Left ventricle myocardium inferior (tissue), 1 donor: ENCODE results near the gene ZNF765. TPM values are rescaled to one million over a fixed set of nuclear protein-coding genes. Genes with fewer than 3 reads are reported as not detected.
"Not testable (repeated sequence)": the region's sequence is repeated elsewhere in the genome, so short reads cannot be mapped to it uniquely, and the experiment has no call there.

Experiments used
- DNase-seq: peaks from one replicate; pipeline ENCODE4 v3.0.0-alpha.2; 2020
- H3K27ac ChIP-seq: fragments of 200-600 bp; replicated peaks from 2 replicates; pipeline ENCODE4 v1.8.0; 2021
- H3K27me3 ChIP-seq: fragments of 200-600 bp; 2 replicates; pipeline ENCODE4 v1.8.0; 2021; ENCODE audit warnings: low read depth
- H3K36me3 ChIP-seq: fragments of 200-600 bp; 2 replicates; pipeline ENCODE4 v1.8.0; 2021
- H3K4me1 ChIP-seq: fragments of 200-600 bp; 2 replicates; pipeline ENCODE4 v1.8.0; 2021
- H3K4me3 ChIP-seq: fragments of 200-600 bp; 2 replicates; pipeline ENCODE4 v1.8.0; 2021; ENCODE audit warnings: mild to moderate bottlenecking, moderate library complexity
- H3K9me3 ChIP-seq: fragments of 200-600 bp; replicated peaks from 2 replicates; pipeline ENCODE4 v1.8.0; 2021
- intact Hi-C: fragments of 100-400 bp; cut with micrococcal nuclease; formaldehyde crosslinking; loops from one replicate; pipeline ENCODE4 v1.11.0; 2022
- total RNA-seq: library from RNA; stranded (reverse); fragmentation: NEBNext Ultra II Directional; extraction: Animal tissue kit (Norgen Biotek cat#: 25700); gene quantifications from one replicate; pipeline ENCODE4 v1.2.1, GENCODE V29; 2021
- TF ChIP-seq, protein P1 (sequence below): fragments of 200-600 bp; IDR thresholded peaks from 2 replicates; pipeline ENCODE4 v1.8.0; 2021; ENCODE audit warnings: antibody characterized with exemption, mild to moderate bottlenecking, borderline replicate concordance
- donor health status: DM: no; HTN: yes; CAD: no; lungs with severe emphysema.

Gene ZNF765
- total RNA-seq, 1 donor from 2014 or later: 4.0 TPM

DNA sequence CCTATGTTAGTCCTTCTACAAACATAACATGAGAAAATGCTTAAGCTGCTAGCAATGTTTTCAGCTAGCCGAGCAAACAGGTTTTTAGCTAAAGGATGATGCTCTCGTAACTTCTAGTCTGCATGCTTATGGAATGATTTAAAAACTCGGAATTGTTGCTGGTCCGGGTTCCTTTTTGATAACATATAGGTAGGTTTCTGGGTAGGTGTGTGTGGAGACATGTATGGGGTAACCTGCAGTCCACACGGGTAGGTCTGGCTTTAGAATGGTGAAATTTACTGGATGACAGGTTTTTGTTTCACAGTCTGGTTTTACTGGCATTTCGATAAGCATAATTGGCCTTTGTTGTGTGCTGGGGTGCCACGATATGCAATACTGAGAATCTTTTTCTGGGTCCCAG is 77.0 kb downstream of the ZNF765 start:
- Histone ChIP-seq H3K27ac (no peak overlapping the region), H3K27me3 (no peaks in the 10 kb centered on the region), H3K4me1 (peaks cover 22% of the 10 kb centered on the region), H3K9me3 (peaks cover 7% of the 10 kb centered on the region), H3K36me3 (peaks cover 20% of the 10 kb centered on the region), H3K4me3 (no peak overlapping the region)
- DNase-seq: no peak
- TF ChIP-seq, protein P1, sequence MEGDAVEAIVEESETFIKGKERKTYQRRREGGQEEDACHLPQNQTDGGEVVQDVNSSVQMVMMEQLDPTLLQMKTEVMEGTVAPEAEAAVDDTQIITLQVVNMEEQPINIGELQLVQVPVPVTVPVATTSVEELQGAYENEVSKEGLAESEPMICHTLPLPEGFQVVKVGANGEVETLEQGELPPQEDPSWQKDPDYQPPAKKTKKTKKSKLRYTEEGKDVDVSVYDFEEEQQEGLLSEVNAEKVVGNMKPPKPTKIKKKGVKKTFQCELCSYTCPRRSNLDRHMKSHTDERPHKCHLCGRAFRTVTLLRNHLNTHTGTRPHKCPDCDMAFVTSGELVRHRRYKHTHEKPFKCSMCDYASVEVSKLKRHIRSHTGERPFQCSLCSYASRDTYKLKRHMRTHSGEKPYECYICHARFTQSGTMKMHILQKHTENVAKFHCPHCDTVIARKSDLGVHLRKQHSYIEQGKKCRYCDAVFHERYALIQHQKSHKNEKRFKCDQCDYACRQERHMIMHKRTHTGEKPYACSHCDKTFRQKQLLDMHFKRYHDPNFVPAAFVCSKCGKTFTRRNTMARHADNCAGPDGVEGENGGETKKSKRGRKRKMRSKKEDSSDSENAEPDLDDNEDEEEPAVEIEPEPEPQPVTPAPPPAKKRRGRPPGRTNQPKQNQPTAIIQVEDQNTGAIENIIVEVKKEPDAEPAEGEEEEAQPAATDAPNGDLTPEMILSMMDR: no peak
- intact Hi-C loops: no loop called here

DNA sequence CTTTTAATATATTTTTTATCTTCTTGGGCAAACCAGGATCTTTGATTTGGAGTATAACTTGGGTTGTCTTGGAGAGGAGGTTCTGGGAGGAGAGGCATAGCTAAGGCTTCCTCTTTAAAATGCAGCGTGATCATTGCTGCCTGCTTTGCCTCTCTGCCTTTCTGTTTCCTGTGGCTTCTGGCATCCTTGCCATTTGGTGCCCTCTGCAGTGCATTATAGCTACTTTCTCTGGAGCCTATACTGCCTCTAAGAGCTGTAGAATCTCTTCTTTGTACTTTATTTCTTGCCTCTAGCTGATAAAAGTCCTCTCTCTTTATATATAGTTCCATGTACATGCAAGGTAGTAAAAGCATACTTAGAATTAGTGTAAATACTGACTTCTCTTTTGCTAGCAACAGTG is 79.9 kb downstream of the ZNF765 start:
- H3K4me1 ChIP-seq, DNase-seq, intact Hi-C loops, H3K27me3 ChIP-seq, H3K4me3 ChIP-seq, H3K27ac ChIP-seq: not testable (repeated sequence)
- H3K9me3 ChIP-seq: peaks cover 33% of the 10 kb centered on the region
- H3K36me3 ChIP-seq: peaks cover 39% of the 10 kb centered on the region

DNA sequence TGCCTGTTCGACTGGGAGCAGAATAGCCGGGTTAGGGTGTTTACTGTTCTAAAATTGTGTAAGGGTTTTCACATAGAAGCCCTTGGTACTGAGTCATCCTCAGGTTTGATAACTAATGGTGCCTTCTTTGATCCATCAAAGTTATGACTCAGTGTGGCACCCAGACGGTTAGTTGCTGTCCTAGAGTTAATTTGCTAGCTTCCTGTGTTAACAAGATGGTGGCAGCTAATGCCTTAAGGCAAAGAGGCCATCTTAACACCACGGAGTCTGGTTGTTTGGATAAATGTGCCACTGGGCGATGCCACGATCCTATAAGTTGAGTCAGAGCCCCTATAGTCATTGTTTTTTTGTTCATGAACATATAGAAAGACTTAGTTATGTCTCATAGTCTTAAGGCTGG is 80.5 kb downstream of the ZNF765 start:
- DNase-seq, H3K4me1 ChIP-seq, H3K4me3 ChIP-seq, H3K27ac ChIP-seq, intact Hi-C loops, H3K27me3 ChIP-seq: not testable (repeated sequence)
- H3K9me3 ChIP-seq: peaks cover 39% of the 10 kb centered on the region
- peaks cover 43% of the 10 kb centered on the region for H3K36me3 ChIP-seq

Other genes starting within 250 kb of the ZNF765 start
- 7.3 TPM for gene ZNF347, start 236.1 kb upstream of the ZNF765 start, total RNA-seq
- 1.6 TPM for gene ZNF665, start 201.8 kb upstream of the ZNF765 start, total RNA-seq
- 25.2 TPM for gene ZNF677, start 140.3 kb upstream of the ZNF765 start, total RNA-seq
- gene VN1R2, start 136.9 kb upstream of the ZNF765 start, total RNA-seq: not detected
- gene VN1R4, start 127.4 kb upstream of the ZNF765 start, total RNA-seq: not detected
- 3.5 TPM for gene ZNF845, start 61.4 kb upstream of the ZNF765 start, total RNA-seq
- gene ZNF525, start 29.4 kb upstream of the ZNF765 start, total RNA-seq: 4.3 TPM
- gene ZNF761, start 36.8 kb downstream of the ZNF765 start, total RNA-seq: 3.3 TPM
- 1.8 TPM for gene ZNF813, start 72.6 kb downstream of the ZNF765 start, total RNA-seq
- gene ZNF331, start 143.0 kb downstream of the ZNF765 start, total RNA-seq: 10.1 TPM
- gene DPRX, start 236.8 kb downstream of the ZNF765 start, total RNA-seq: not detected